NCI-H2029 (cell line): Measurements from ENCODE around the gene ME3.
"Not testable (repeated sequence)": the region's sequence is repeated elsewhere in the genome, so short reads cannot be mapped to it uniquely, and the experiment has no call there.

Source experiments
- DNase-seq: peaks from one replicate; lab custom pipeline; 2025; lab: John Stamatoyannopoulos, UW

ME3 gene

DNA sequence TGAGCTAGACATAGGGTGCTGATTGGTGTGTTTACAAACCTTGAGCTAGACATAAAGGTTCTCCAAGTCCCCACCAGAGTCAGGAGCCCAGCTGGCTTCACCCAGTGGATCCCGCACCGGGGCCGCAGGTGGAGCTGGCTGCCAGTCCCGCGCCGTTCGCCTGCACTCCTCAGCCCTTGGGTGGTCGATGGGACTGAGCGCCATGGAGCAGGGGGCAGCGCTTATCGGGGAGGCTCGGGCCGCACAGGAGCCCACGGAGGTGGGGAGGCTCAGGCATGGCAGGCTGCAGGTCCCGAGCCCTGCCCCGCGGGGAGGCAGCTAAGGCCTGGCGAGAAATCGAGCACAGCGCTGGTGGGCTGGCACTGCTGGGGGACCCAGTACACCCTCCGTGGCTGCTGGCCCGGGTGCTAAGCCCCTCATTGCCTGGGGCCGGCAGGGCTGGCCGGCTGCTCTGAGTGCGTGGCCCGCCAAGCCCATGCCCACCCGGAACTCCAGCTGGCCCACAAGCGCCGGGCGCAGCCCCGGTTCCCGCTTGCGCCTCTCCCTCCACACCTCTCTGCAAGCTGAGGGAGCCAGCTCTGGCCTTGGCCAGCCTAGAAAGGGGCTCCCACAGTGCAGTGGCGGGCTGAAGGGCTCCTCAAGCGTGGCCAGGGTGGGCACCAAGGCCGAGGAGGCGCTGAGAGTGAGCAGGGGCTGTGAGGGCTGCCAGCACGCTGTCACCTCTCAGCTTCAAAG, 238.9 kb downstream of the ME3 start:
- DNase-seq = not testable (repeated sequence)

DNA sequence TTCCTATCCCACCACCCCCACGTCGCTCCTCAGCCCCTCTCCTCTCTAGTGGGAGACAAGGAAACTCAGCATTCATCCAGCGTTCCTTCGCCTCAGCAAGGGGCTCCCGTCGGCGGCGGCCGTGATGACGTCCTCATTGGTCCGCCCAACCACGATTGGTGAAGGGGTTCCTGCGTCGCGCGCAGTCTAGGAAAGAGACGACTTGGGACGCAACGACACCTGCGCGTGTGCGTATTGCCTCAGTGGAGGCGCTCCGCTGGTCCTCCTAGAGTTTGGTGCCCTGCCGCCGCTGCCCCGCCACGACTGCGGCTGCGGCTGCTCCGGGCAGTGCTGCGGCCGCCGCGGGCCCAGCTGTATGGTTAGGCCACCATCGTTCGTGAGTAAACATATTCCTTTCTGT, 241.2 kb downstream of the ME3 start:
- DNase-seq = no peak

- DNase-seq = no peak
Measured at GRCh38 chr11:86427441-86427840, 245.0 kb downstream of the ME3 start.

GRCh38 chr11:86423488-86423887, 248.9 kb downstream of the ME3 start:
- not testable (repeated sequence) for DNase-seq

- DNase-seq = no peak
Measured at GRCh38 chr11:86422371-86422770, 250.0 kb downstream of the ME3 start.

DNA sequence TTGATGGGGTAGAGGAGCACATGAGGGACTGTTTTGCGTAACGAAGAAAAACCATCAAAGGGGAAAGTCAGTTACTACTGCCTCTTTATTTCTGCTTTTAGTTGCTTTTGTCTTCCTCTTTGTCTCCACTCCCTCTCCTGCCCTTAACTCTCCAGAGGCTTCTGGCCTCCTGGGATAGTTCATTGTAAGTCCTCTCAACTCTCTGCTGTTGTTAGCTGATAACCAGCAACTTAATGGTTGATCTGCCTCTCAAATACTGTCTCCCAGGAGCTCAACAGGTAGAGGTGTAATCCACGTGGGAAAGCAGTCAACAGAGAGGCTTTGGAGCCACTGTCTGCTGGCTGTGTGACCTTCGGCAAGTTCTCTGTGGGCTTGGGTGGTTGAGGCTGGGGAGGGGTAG, 250.5 kb downstream of the ME3 start:
- no peak for DNase-seq

- no peak for DNase-seq
Measured at GRCh38 chr11:86418917-86419316, 253.5 kb downstream of the ME3 start.

DNA sequence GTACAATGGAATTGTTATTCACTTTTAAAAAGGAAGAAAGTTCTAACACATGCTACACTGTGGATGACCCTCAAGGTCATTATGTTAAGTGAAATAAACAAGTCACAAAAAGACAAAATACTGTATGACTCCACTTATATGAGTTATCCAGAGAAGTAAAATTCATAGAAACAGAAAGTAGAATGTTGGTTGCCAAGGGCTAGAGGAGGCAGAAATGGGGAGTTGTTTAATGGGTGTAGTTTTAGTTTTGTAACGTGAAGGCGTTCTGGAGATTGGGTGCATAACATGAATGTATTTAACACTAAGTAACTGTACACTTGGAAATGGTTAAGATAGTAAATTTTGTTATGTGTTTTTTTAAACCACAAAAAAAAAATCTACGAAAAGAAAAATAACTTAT, 253.9 kb downstream of the ME3 start:
- no peak for DNase-seq

DNA sequence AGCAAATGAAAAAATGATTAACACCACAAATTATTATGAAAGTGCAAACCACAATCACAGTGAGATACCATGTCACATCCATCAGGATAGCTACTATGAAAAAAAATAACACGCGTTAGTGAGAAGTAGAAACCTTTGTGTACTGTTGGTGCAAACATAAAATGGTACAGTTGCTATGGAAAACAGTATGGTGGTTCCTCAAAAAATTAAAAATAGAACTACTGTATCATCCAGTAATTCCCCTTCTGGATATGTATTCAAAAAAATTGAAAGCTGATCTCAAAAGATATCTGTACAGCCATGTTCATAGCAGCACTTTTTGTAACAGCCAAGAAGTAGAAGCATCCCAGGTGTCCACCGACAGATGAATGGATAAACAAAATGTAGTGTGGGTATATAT, 254.3 kb downstream of the ME3 start:
- DNase-seq = no peak

DNA sequence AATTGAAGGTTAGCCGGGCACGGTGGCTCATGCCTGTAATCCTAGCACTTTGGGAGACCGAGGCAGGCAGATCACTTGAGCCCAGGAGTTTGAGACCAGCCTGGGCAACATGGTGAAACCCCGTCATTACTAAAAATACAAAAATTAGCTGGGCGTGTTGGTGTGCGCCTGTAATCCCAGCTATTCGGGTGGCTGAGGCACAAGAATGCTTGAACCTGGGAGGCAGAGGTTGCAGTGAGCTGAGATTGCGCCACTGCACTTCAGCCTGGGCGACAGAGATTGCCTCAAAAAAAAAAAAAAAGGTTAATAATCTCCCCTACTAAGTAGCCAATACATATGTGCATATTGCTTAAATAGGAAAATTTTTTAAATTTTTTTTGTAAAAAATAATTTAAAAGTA, 255.5 kb downstream of the ME3 start:
- not testable (repeated sequence) for DNase-seq

DNA sequence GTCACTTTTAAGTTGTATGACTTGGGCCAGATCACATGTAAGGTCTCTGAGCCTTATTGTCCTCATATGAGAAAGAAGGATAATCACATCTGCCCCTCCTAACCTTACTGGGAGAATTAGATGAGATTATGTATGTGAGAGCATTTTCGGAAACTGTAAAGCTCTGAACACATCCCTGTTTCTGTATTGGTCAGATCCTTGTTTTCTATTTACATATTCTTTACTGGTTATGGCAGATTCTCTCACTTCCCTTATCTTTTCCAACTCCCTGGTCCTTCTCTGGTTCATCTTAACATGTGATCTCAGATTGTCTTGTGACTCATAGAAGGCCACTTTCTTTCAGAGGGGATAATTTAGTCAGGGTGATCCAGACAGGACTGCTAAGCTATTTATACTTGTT, 255.9 kb downstream of the ME3 start:
- no peak for DNase-seq

GRCh38 chr11:86415026-86415425, 257.4 kb downstream of the ME3 start:
- no peak for DNase-seq

- DNase-seq = no peak
Measured at GRCh38 chr11:86414032-86414431, 258.4 kb downstream of the ME3 start.

- no peak for DNase-seq
Measured at GRCh38 chr11:86408845-86409244, 263.6 kb downstream of the ME3 start.

GRCh38 chr11:86403458-86403857, 269.0 kb downstream of the ME3 start:
- DNase-seq = no peak

- no peak for DNase-seq
Measured at GRCh38 chr11:86398106-86398505, 274.3 kb downstream of the ME3 start.

DNA sequence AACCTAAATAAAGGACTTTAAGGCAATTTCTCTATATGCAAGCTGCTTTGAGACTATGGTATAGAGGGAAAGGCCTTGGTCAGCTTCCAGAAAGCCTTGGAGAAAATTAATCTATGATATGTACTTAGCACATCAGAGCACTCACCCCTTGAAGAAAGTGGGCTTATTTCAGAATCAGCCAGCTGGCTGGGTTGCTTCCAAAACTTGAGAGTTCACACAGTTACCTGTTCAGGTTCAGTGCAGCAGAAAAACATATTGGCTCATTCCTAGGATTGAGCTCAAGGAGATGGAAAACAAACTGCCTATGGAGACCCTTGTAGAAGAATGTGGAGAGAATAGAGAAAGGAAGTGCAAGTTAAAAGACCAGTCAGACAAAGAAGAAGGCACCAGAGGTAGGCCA, 275.1 kb downstream of the ME3 start:
- no peak for DNase-seq

DNA sequence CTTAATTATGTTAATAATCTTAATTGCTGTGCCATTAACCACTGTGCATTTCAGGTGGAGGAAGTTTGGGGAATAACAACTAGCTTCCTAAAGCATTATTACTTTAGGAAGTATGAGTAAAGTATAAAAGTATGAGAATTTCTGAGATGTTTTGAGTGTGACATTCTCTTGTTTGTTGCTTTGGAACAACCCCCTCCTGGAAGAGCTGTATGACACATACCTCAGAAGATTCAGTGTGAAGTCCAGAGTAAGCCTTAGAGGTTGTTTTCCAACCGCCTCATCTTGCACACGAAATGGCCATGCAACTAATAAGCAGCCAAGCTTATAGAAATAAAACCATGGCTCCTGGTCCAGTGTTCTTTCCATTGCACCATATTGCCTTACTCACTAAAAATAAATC, 276.0 kb downstream of the ME3 start:
- DNase-seq = no peak

DNA sequence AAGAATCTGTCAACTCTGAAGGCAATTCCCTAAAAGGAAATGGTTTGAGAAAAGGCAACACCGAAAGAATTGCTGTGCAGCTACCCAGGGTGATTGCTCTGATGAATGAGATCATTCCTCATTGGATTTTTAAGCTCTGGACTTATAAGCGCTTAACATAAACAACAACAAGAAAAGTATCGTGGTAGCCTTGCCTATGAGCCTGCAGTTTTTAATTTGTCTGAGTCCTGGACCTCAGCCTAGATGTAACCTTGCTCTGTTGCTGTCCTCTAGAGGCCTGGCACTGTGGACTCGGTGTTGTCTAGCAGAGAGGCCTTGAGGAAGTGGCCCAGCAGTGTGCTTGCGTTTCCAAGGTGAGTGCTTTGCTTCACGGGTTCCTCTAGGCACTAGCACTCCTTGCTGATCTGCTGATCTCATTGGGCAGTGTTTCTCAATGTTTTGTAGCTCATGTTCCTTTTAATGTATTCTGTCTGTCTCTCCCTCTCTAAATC, 277.3 kb downstream of the ME3 start:
- DNase-seq = no peak
